Ishikawa (cell line): ENCODE results near the gene RBM20.

Experiments
- EP300 ChIP-seq: IDR thresholded peaks from 2 replicates; pipeline ENCODE4 v1.6.1; 2012; ENCODE audit warnings: borderline replicate concordance
- MAX ChIP-seq: IDR thresholded peaks from 2 replicates; pipeline ENCODE4 v1.6.1; 2012
- TF ChIP-seq, protein P1 (sequence below): IDR thresholded peaks from 2 replicates; pipeline ENCODE4 v1.6.1; 2012; ENCODE audit warnings: low read depth, mild to moderate bottlenecking

DNA sequence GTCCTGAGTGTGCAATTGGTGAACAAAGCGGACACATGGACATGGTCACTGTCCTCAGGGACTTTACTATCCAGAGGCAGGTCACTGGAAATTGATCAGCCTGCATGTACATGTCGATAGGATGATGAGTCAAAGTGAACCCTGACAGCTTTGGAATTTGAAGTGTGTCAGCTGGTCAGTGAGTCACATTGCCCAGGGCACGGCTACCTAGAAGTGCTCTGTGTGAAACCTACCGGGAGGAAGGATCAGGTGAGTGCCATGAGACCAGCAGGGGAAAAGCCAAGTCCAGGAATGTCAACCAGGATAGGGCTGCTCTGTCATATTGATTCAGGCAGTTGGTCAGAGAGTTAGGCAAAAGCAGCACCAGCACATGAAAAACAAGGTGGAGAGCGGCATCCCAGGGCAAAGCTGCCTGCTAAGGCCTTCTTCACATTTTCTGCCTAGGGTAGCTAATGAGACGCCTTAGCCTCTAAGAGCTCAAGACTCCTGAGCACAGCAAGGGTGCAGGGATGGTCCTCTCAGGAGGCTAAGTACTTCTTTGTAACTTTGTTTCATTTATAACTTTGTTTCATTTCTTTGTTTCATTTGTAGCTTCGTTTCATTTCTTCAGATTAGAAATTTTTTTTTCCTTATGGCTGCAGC is 208.2 kb downstream of the RBM20 start:
- TF ChIP-seq, protein P1, sequence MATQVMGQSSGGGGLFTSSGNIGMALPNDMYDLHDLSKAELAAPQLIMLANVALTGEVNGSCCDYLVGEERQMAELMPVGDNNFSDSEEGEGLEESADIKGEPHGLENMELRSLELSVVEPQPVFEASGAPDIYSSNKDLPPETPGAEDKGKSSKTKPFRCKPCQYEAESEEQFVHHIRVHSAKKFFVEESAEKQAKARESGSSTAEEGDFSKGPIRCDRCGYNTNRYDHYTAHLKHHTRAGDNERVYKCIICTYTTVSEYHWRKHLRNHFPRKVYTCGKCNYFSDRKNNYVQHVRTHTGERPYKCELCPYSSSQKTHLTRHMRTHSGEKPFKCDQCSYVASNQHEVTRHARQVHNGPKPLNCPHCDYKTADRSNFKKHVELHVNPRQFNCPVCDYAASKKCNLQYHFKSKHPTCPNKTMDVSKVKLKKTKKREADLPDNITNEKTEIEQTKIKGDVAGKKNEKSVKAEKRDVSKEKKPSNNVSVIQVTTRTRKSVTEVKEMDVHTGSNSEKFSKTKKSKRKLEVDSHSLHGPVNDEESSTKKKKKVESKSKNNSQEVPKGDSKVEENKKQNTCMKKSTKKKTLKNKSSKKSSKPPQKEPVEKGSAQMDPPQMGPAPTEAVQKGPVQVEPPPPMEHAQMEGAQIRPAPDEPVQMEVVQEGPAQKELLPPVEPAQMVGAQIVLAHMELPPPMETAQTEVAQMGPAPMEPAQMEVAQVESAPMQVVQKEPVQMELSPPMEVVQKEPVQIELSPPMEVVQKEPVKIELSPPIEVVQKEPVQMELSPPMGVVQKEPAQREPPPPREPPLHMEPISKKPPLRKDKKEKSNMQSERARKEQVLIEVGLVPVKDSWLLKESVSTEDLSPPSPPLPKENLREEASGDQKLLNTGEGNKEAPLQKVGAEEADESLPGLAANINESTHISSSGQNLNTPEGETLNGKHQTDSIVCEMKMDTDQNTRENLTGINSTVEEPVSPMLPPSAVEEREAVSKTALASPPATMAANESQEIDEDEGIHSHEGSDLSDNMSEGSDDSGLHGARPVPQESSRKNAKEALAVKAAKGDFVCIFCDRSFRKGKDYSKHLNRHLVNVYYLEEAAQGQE, result no peak
- TF ChIP-seq MAX (no peak), EP300 (no peak)
